OCI-LY1 (cell line): ENCODE measurements around the gene CEP104.

Experiments used
- H2AFZ ChIP-seq: fragments of 200-600 bp; sonication (generic), shearing (Covaris generic); 2 replicates; pipeline ENCODE4 v1.6.0; 2014; ENCODE audit warnings: antibody characterized with exemption, mild to moderate bottlenecking, low read length
- H3F3A ChIP-seq: fragments of 200-600 bp; sonication (generic), shearing (Covaris generic); 2 replicates; pipeline ENCODE4 v1.6.0; 2014; ENCODE audit warnings: mild to moderate bottlenecking, antibody characterized with exemption, low read length, moderate library complexity; ENCODE audit not compliant: insufficient read depth
- H3K27ac ChIP-seq: fragments of 200-600 bp; sonication (generic); 2 replicates; pipeline ENCODE4 v1.5.1; 2014; ENCODE audit warnings: low read length, mixed run types, mild to moderate bottlenecking, low read depth; ENCODE audit not compliant: poor library complexity, severe bottlenecking
- H3K27me3 ChIP-seq: fragments of 200-600 bp; sonication (generic); 2 replicates; pipeline ENCODE4 v1.6.0; 2014; ENCODE audit warnings: antibody characterized with exemption, mild to moderate bottlenecking, low read length, moderate library complexity; ENCODE audit not compliant: insufficient read depth
- H3K36me3 ChIP-seq: fragments of 200-600 bp; sonication (generic); 2 replicates; pipeline ENCODE4 v1.6.1; 2014; ENCODE audit warnings: mild to moderate bottlenecking, antibody characterized with exemption, low read length, moderate library complexity, mixed read lengths; ENCODE audit not compliant: insufficient read depth
- H3K4me1 ChIP-seq: fragments of 200-600 bp; sonication (generic); 2 replicates; pipeline ENCODE4 v1.5.1; 2014; ENCODE audit warnings: mild to moderate bottlenecking, low read length, moderate library complexity; ENCODE audit not compliant: insufficient read depth, severe bottlenecking
- H3K4me2 ChIP-seq: fragments of 200-600 bp; sonication (generic), shearing (Covaris generic); 2 replicates; pipeline ENCODE4 v1.6.1; 2014; ENCODE audit warnings: low read length
- H3K4me3 ChIP-seq: fragments of 200-600 bp; sonication (generic); 2 replicates; pipeline ENCODE4 v1.5.1; 2014; ENCODE audit warnings: low read length, low read depth, mild to moderate bottlenecking, mixed read lengths; ENCODE audit not compliant: poor library complexity, severe bottlenecking
- H3K79me2 ChIP-seq: fragments of 200-600 bp; shearing (Covaris generic); 2 replicates; pipeline ENCODE4 v1.6.1; 2016; ENCODE audit warnings: mixed run types, low read length, mixed read lengths; ENCODE audit not compliant: insufficient read depth
- H3K9ac ChIP-seq: fragments of 200-600 bp; sonication (generic), shearing (Covaris generic); 2 replicates; pipeline ENCODE4 v1.6.1; 2014; ENCODE audit warnings: mild to moderate bottlenecking, low read length, mixed read lengths
- H3K9me2 ChIP-seq: fragments of 200-600 bp; sonication (generic), shearing (Covaris generic); 2 replicates; pipeline ENCODE4 v1.6.1; 2014; ENCODE audit warnings: low read depth, mild to moderate bottlenecking, low read length, mixed read lengths
- H3K9me3 ChIP-seq: fragments of 200-600 bp; shearing (Covaris generic); 2 replicates; pipeline ENCODE4 v1.6.1; 2014; ENCODE audit warnings: low read length, mixed read lengths
- H4K20me1 ChIP-seq: fragments of 200-600 bp; sonication (generic), shearing (Covaris generic); 2 replicates; pipeline ENCODE4 v1.6.0; 2016; ENCODE audit warnings: mild to moderate bottlenecking, low read length; ENCODE audit not compliant: insufficient read depth
- CTCF ChIP-seq: fragments of 200-600 bp; sonication (generic), shearing (Covaris generic); IDR thresholded peaks from 2 replicates; pipeline ENCODE4 v1.5.1; 2017; ENCODE audit warnings: mild to moderate bottlenecking, antibody characterized with exemption, low read length, moderate library complexity, mixed read lengths
- EZH2 ChIP-seq: fragments of 200-600 bp; sonication (generic), shearing (Covaris generic); IDR thresholded peaks from 2 replicates; pipeline ENCODE4 v1.8.0; 2017; ENCODE audit warnings: borderline replicate concordance, mixed run types, mild to moderate bottlenecking, antibody characterized with exemption, low read length, moderate library complexity, mixed read lengths

Gene CEP104

GRCh38 chr1:3893190-3893589 is 36.2 kb upstream of the CEP104 start:
- no peaks in the 10 kb centered on the region for H3K9me2 ChIP-seq
- peaks cover 8% of the 10 kb centered on the region for H3K4me1 ChIP-seq
- no peaks in the 10 kb centered on the region for H3K27me3 ChIP-seq
- H3K4me2 ChIP-seq, result no peak overlapping the region
- no peaks in the 10 kb centered on the region for H4K20me1 ChIP-seq
- 0 out of 2 replicates have a peak, but pooled peaks cover 3% of the 10 kb centered on the region for H3K9me3 ChIP-seq
- H2AFZ ChIP-seq, result no peak overlapping the region
- H3K79me2 ChIP-seq, result peaks cover 16% of the 10 kb centered on the region
- H3K27ac ChIP-seq, result peak overlapping the region; percentile 20
- H3K36me3 ChIP-seq, result peaks cover 58% of the 10 kb centered on the region
- TF ChIP-seq EZH2 (no peak), CTCF (no peak)
- no peak overlapping the region for H3K9ac ChIP-seq
- H3F3A ChIP-seq, result no peaks in the 10 kb centered on the region
- no peak overlapping the region for H3K4me3 ChIP-seq

GRCh38 chr1:3892748-3893147 is 35.7 kb upstream of the CEP104 start:
- H3K4me2 ChIP-seq, result no peak overlapping the region
- no peaks in the 10 kb centered on the region for H3K27me3 ChIP-seq
- H3K9ac ChIP-seq, result no peak overlapping the region
- H3K36me3 ChIP-seq, result peaks cover 57% of the 10 kb centered on the region
- no peak for TF ChIP-seq EZH2
- TF ChIP-seq CTCF, result no peak
- peaks cover 16% of the 10 kb centered on the region for H3K79me2 ChIP-seq
- H3F3A ChIP-seq, result no peaks in the 10 kb centered on the region
- H3K9me3 ChIP-seq, result no peaks in the 10 kb centered on the region
- H3K27ac ChIP-seq, result peak overlapping the region; percentile 20
- peaks cover 8% of the 10 kb centered on the region for H3K4me1 ChIP-seq
- no peak overlapping the region for H3K4me3 ChIP-seq
- H2AFZ ChIP-seq, result no peak overlapping the region
- no peaks in the 10 kb centered on the region for H4K20me1 ChIP-seq
- no peaks in the 10 kb centered on the region for H3K9me2 ChIP-seq

- H2AFZ ChIP-seq, result no peak overlapping the region
- H3K27ac ChIP-seq, result no peak overlapping the region
- no peak overlapping the region for H3K9ac ChIP-seq
- TF ChIP-seq EZH2 (no peak), CTCF (no peak)
- no peaks in the 10 kb centered on the region for H3K27me3 ChIP-seq
- H3K36me3 ChIP-seq, result peaks cover 64% of the 10 kb centered on the region
- no peaks in the 10 kb centered on the region for H3K9me3 ChIP-seq
- H3K9me2 ChIP-seq, result no peaks in the 10 kb centered on the region
- no peaks in the 10 kb centered on the region for H4K20me1 ChIP-seq
- H3K79me2 ChIP-seq, result peaks cover 6% of the 10 kb centered on the region; the same call in 1 of the 2 replicates
- peaks cover 8% of the 10 kb centered on the region for H3K4me1 ChIP-seq
- H3K4me2 ChIP-seq, result no peak overlapping the region
- no peaks in the 10 kb centered on the region for H3F3A ChIP-seq
- no peak overlapping the region for H3K4me3 ChIP-seq
These were observed 34.4 kb upstream of the CEP104 start for GRCh38 chr1:3891329-3891865.
